ENCODE measurements around the gene NTRK3.

NTRK3 gene

GRCh38 chr15:88015228-88015860 is 241.2 kb downstream of the NTRK3 start:
- Histone ChIP-seq H3K4me3 (replicated peaks; ENCODE audit: insufficient read depth, low read length) (no peak overlapping the region), H3K27ac (replicated peaks) (no peak overlapping the region), H3K27me3 (ENCODE audit: insufficient read depth, poor library complexity, severe bottlenecking) (no peaks in the 10 kb centered on the region)
- DNase-seq (ENCODE audit: low read depth in 1 of 2, low spot score in 1 of 2), result no peak
- TF ChIP-seq REST (IDR thresholded peaks at IDR 0.05; ENCODE audit: insufficient replicate concordance, low read depth) (no peak), POLR2AphosphoS5 (IDR thresholded peaks at IDR 0.05; ENCODE audit: low read depth) (no peak), SPI1 (IDR thresholded peaks at IDR 0.05; ENCODE audit: borderline replicate concordance, low read depth) (no peak), GABPA (IDR thresholded peaks at IDR 0.05; ENCODE audit: low read depth) (no peak)

GRCh38 chr15:88014454-88015160 is 241.9 kb downstream of the NTRK3 start:
- no peak for DNase-seq (ENCODE audit: low read depth in 1 of 2, low spot score in 1 of 2)
- TF ChIP-seq REST (IDR thresholded peaks at IDR 0.05; ENCODE audit: insufficient replicate concordance, low read depth) (no peak), CTCF (IDR thresholded peaks at IDR 0.05; ENCODE audit: insufficient read depth, low read length) (no peak), POLR2AphosphoS5 (IDR thresholded peaks at IDR 0.05; ENCODE audit: low read depth) (no peak), GABPA (IDR thresholded peaks at IDR 0.05; ENCODE audit: low read depth) (no peak)
- Histone ChIP-seq H3K27me3 (ENCODE audit: insufficient read depth, poor library complexity, severe bottlenecking) (no peaks in the 10 kb centered on the region), H3K27ac (replicated peaks) (no peak overlapping the region), H3K4me3 (replicated peaks; ENCODE audit: insufficient read depth, low read length) (no peak overlapping the region)

- Histone ChIP-seq H3K4me3 (replicated peaks; ENCODE audit: insufficient read depth, low read length) (no peak overlapping the region), H3K27ac (replicated peaks) (no peak overlapping the region), H3K27me3 (ENCODE audit: insufficient read depth, poor library complexity, severe bottlenecking) (no peaks in the 10 kb centered on the region)
- no peak for TF ChIP-seq POLR2AphosphoS5 (IDR thresholded peaks at IDR 0.05; ENCODE audit: low read depth)
- no peak for TF ChIP-seq CTCF (IDR thresholded peaks at IDR 0.05; ENCODE audit: insufficient read depth, low read length)
- TF ChIP-seq REST (IDR thresholded peaks at IDR 0.05; ENCODE audit: insufficient replicate concordance, low read depth), result no peak
- no peak for TF ChIP-seq GABPA (IDR thresholded peaks at IDR 0.05; ENCODE audit: low read depth)
- no peak for TF ChIP-seq SPI1 (IDR thresholded peaks at IDR 0.05; ENCODE audit: borderline replicate concordance, low read depth)
- DNase-seq (ENCODE audit: low read depth in 1 of 2, low spot score in 1 of 2), result no peak
Observed at GRCh38 chr15:88013111-88013510, 243.4 kb downstream of the NTRK3 start.
